ENCODE results near the gene DRP2.

DNA sequence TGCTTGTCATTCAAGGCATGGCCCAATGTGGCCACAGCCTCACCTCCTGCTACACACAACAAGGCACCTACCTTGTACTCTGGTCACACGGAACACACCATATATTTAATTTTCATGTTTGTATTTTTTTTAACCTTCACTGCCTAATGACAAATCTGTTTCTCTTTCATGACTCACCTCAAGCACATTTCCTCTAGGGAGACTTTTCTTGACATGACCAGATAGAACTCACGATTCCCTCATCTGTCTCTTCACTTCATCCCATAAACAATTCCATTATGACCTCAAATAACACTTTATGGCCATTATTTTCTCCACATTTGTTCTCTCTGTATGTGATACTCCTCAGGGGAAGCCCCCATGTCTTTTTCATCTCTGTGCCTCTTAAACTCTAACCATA lies 11.1 kb downstream of the DRP2 start:
- TF ChIP-seq, protein P1, sequence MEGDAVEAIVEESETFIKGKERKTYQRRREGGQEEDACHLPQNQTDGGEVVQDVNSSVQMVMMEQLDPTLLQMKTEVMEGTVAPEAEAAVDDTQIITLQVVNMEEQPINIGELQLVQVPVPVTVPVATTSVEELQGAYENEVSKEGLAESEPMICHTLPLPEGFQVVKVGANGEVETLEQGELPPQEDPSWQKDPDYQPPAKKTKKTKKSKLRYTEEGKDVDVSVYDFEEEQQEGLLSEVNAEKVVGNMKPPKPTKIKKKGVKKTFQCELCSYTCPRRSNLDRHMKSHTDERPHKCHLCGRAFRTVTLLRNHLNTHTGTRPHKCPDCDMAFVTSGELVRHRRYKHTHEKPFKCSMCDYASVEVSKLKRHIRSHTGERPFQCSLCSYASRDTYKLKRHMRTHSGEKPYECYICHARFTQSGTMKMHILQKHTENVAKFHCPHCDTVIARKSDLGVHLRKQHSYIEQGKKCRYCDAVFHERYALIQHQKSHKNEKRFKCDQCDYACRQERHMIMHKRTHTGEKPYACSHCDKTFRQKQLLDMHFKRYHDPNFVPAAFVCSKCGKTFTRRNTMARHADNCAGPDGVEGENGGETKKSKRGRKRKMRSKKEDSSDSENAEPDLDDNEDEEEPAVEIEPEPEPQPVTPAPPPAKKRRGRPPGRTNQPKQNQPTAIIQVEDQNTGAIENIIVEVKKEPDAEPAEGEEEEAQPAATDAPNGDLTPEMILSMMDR (IDR thresholded peaks at IDR 0.05 in 8 of 11, conservative IDR thresholded peaks at IDR 0.05 in 3 of 11), result no peak
- no peak for TF ChIP-seq POLR2A (IDR thresholded peaks at IDR 0.05)

Measured in spleen (tissue), 7 donors.